Retina (tissue), 1 donor: ENCODE results near the gene SLC45A3.
A peak's percentile ranks its signal among the peaks of the same experiment; 100 is the strongest.
"Not testable (repeated sequence)": the region's sequence is repeated elsewhere in the genome, so short reads cannot be mapped to it uniquely, and the experiment has no call there.

Experiments used
- DNase-seq: peaks from one replicate; pipeline ENCODE4 v3.0.0-alpha.2; 2016

SLC45A3 gene, protein sequence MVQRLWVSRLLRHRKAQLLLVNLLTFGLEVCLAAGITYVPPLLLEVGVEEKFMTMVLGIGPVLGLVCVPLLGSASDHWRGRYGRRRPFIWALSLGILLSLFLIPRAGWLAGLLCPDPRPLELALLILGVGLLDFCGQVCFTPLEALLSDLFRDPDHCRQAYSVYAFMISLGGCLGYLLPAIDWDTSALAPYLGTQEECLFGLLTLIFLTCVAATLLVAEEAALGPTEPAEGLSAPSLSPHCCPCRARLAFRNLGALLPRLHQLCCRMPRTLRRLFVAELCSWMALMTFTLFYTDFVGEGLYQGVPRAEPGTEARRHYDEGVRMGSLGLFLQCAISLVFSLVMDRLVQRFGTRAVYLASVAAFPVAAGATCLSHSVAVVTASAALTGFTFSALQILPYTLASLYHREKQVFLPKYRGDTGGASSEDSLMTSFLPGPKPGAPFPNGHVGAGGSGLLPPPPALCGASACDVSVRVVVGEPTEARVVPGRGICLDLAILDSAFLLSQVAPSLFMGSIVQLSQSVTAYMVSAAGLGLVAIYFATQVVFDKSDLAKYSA

GRCh38 chr1:205680073-205680851 is at the start of gene SLC45A3:
Gene SLC45A3 (minus strand): TSS chr1:205680509. CDS start chr1:205664656, 15,853 bp downstream.
- peak; percentile 68 for DNase-seq

- DNase-seq = no peak
Observed at GRCh38 chr1:205726619-205727125, 46.4 kb upstream of the SLC45A3 start.

DNA sequence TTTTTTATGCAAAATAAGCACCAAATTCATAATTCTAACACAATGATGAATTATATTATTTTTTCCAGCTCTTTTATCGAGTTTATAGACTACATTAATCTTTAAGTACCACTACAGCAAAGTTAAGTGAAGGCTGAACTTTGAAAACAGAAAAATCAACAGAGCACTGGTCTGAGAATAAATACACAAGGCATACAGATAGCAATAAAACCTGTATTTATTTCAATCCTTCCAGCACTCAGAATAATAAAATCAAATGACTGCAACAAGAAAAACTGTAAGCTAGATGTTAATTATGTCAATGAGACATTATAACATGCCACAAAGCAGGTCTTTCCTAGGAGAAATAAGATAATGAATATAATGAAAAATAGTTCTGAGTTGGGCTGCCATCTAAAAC is 45.2 kb upstream of the SLC45A3 start:
- no peak for DNase-seq

DNA sequence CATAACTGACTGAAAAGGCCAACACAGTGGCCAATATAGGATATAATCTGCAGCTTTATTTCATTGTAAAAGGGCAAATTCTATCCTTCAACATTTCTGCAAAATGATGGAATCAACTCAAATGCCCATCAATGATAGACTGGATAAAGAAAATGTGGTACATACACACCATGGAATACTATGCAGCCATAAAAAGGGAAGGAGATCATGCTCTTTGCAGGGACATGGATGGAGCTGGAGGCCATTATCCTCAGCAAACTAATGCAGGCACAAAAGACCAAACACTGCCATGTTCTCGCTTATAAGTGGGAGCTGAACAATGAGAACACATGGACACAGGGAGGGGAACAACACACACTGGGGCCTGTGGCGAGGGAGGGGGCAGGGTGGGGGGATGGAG is 40.4 kb upstream of the SLC45A3 start:
- not testable (repeated sequence) for DNase-seq

- no peak for DNase-seq
Observed at GRCh38 chr1:205719762-205720161, 39.5 kb upstream of the SLC45A3 start.

DNA sequence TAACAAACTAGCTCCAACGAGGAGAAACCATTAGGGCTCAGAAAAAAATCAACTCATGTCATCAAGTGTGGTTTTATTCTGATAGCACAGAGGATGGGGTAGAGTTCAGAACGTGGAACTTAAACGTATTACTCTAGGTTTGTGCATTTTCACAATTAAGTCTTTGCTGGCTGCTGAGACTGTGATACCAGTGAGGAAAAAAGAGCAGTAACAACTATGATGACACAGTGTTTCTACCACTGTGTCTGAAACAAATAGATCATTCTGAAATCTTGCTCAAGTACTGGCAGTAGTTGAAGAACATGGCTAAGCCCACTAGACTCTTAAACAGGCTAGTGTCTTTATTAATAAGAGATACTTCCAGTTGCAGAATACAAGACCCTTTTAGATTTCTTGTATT is 38.7 kb upstream of the SLC45A3 start:
- no peak for DNase-seq

DNA sequence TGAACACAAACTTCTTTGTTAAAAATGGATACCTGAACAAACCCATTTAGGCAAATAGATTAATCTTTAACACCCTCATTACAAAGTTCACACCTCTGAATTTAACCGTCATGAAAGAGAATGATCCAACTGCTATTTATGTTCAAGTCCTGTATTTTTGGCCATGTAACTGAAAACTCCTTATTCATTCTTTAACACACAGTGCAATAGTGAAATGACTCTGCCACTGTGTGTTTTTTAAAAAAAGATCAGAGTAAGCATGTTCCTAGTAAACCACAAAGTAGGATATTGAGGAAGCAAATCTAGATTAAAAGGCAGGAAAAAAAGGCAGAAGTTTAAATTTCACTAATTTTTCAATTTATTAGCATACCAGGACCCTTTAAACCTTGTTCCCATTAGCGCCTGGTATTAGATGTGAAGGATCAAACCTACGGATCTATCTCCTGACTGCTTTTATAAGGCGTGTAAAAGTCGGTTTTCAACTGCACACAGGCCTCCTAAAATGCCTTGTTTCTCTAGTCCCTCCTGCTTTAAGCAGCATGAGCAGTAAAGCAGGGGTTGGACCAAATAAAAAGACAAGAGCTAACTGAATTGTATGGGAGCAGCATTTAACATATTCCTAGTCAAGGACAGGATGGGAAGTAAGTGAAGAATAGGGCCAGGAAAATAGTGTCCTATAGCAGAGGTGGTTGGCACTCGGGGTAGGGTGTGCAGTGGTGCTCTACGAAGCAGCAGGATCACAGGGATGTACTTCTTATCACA is 36.2 kb upstream of the SLC45A3 start:
- no peak for DNase-seq

GRCh38 chr1:205715628-205716027 is 35.3 kb upstream of the SLC45A3 start:
- no peak for DNase-seq

GRCh38 chr1:205714906-205715246 is 34.6 kb upstream of the SLC45A3 start:
- no peak for DNase-seq

GRCh38 chr1:205714190-205714905 is 34.0 kb upstream of the SLC45A3 start:
- no peak for DNase-seq

DNA sequence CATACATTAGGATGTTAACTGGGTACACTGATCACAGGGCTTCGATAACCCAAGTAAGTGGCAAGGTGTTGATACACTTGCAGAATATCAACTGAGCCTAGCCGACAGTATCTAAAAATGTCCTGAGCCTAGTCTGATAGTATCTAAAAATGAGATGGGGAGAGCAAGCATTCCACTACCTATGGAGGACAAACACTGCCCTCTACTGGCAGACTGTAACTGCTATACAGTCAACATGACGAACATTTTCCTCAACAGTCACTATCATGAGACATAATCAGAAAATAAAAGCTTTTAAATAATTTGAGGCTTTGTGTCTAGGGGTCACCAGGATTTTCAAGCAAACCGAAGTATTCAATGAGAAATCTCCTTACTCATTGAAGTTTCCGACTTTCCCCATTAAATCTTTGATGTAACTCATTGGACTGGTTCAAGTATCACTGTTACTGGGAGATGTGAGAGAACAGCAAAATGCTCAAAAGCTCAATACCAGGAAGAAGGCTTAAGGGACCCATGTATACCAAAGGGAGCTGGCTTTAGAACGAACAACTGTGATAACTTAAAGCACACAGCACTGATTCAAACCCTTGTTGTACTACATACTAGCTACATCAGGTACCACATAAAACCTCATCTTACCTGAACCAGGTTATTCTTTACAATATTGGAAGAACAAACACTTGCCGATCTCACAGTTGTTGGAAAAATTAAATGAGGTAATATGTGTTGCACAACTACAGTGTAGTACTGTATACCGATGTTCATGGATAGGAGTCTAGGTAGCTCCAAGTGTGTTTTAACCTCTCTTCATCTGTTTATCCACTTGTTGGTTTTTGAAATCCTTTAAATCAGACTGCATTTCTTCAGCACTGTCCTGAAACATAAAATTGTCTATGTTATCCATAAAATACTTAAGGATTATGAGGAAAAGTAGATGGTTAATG is 31.1 kb upstream of the SLC45A3 start:
- peak; percentile 52 for DNase-seq

GRCh38 chr1:205710201-205711062 is 30.1 kb upstream of the SLC45A3 start:
- DNase-seq = no peak

- DNase-seq = no peak
Observed at GRCh38 chr1:205709640-205710039, 29.3 kb upstream of the SLC45A3 start.

DNA sequence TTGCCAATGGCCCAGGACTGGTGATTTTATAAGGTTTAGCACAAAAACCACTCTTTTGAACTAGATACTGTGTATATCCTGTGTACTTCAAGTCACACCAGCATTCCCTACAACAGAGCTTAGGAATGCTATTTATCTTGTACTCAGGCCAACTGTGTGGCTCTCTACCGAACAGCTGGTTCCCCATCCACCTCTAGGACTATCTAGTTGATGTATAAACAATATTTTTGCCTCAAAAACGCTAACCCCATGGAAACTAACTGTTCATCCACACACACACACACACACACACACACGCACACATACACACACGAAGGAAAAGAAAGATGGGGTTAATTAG is 28.7 kb upstream of the SLC45A3 start:
- no peak for DNase-seq

GRCh38 chr1:205706601-205707502 is 26.5 kb upstream of the SLC45A3 start:
- DNase-seq = no peak

- DNase-seq = no peak
Observed at GRCh38 chr1:205704903-205705302, 24.6 kb upstream of the SLC45A3 start.

DNA sequence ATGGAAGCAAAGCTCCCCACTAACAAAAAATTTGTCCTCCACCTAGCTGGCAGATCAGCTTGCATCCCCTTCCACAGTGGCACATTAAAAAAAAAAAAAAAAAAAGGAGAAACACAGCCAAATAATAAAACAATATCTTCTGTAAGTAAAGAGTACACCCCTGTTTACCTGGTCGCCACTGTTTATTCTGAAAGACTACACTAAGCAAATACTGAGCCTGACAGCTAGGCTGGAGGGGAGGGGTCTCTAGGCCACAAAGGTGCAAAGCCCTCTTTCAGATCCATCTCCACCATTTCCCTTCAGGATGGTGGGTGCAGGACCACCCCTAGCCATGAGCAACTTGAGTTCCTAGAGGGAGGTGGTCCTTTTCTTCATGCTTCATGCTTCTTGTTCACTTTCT is 22.8 kb upstream of the SLC45A3 start:
- DNase-seq = no peak

GRCh38 chr1:205701891-205702290 is 21.6 kb upstream of the SLC45A3 start:
- no peak for DNase-seq

- peak; percentile 25 for DNase-seq
Observed at GRCh38 chr1:205701420-205701819, 21.1 kb upstream of the SLC45A3 start.
